Liver (tissue), 9 donors: ENCODE measurements around the gene EXOC3. TPM values are rescaled to one million over a fixed set of nuclear protein-coding genes. Genes with fewer than 3 reads are reported as not detected.

Experiments used
- DNase-seq: peaks from one replicate; pipeline ENCODE4 v3.0.0-alpha.2; 2017; ENCODE audit warnings: low spot score
- H3K27ac ChIP-seq, 2 donors: one replicate each; pipeline ENCODE4 v1.7.0; 2013; ENCODE audit warnings: inconsistent platforms in 2 of 2, low read length in 2 of 2, control low read depth in 1 of 2, low read depth in 1 of 2, mild to moderate bottlenecking in 1 of 2
- H3K27me3 ChIP-seq, 4 donors: one replicate each; pipeline versions ENCODE4 v1.6.1 to v1.7.0; 2013; ENCODE audit warnings: low read length in 3 of 4, inconsistent platforms in 1 of 4, mild to moderate bottlenecking in 1 of 4, moderate library complexity in 1 of 4; ENCODE audit not compliant: control insufficient read depth in 4 of 4, insufficient read depth in 4 of 4
- H3K36me3 ChIP-seq, 4 donors: one replicate each; pipeline versions ENCODE4 v1.6.1 to v1.7.0; 2013; ENCODE audit warnings: low read length in 3 of 4, mild to moderate bottlenecking in 3 of 4, low read depth in 1 of 4, moderate library complexity in 1 of 4; ENCODE audit not compliant: control insufficient read depth in 4 of 4, insufficient read depth in 3 of 4
- H3K4me1 ChIP-seq, 4 donors: one replicate each; pipeline versions ENCODE4 v1.6.1 to v1.7.0; 2013; ENCODE audit warnings: low read length in 3 of 4, mild to moderate bottlenecking in 3 of 4, moderate library complexity in 1 of 4; ENCODE audit not compliant: control insufficient read depth in 4 of 4, insufficient read depth in 4 of 4
- H3K4me3 ChIP-seq, 3 donors: one replicate each; pipeline versions ENCODE4 v1.6.1 to v1.7.0; 2013; ENCODE audit warnings: low read length in 3 of 3, control low read depth in 1 of 3, low read depth in 1 of 3, mild to moderate bottlenecking in 1 of 3
- H3K9ac ChIP-seq, 2 donors: one replicate each; pipeline ENCODE4 v1.7.0; 2013; ENCODE audit warnings: low read length in 2 of 2, mild to moderate bottlenecking in 2 of 2, moderate library complexity in 2 of 2, control low read depth in 1 of 2, low read depth in 1 of 2
- H3K9me3 ChIP-seq, 4 donors: one replicate each; pipeline versions ENCODE4 v1.6.1 to v1.7.0; 2013; ENCODE audit warnings: low read length in 3 of 4; ENCODE audit not compliant: control insufficient read depth in 4 of 4
- EGR1 ChIP-seq, 2 donors: IDR thresholded peaks; 2 replicates each; pipeline ENCODE4 v1.6.1; 2016 to 2018; ENCODE audit warnings: antibody characterized with exemption in 2 of 2, low read depth in 2 of 2
- FOXA1 ChIP-seq: IDR thresholded peaks from 2 replicates; pipeline ENCODE4 v1.6.1; 2016; ENCODE audit warnings: antibody characterized with exemption
- FOXA2 ChIP-seq: IDR thresholded peaks from 2 replicates; pipeline ENCODE4 v1.6.1; 2016; ENCODE audit warnings: antibody characterized with exemption
- GABPA ChIP-seq, 2 donors: IDR thresholded peaks in 1 of 2; conservative IDR thresholded peaks in 1 of 2; 2 replicates each; pipeline ENCODE4 v1.6.1; 2016; ENCODE audit warnings: antibody characterized with exemption in 2 of 2, mild to moderate bottlenecking in 1 of 2, moderate library complexity in 1 of 2
- HNF4A ChIP-seq, 2 donors: conservative IDR thresholded peaks; 2 replicates each; pipeline ENCODE4 v1.6.1; 2016; ENCODE audit warnings: antibody characterized with exemption in 2 of 2, mild to moderate bottlenecking in 2 of 2
- HNF4G ChIP-seq: IDR thresholded peaks from 2 replicates; pipeline ENCODE4 v1.6.1; 2016; ENCODE audit warnings: antibody characterized with exemption
- JUND ChIP-seq, 2 donors: IDR thresholded peaks; 2 replicates each; pipeline ENCODE4 v1.6.1; 2016; ENCODE audit warnings: antibody characterized with exemption in 2 of 2
- NR2F2 ChIP-seq: IDR thresholded peaks from 2 replicates; pipeline ENCODE4 v1.6.1; 2016; ENCODE audit warnings: antibody characterized with exemption
- RAD21 ChIP-seq, 2 donors: IDR thresholded peaks; 2 replicates each; pipeline ENCODE4 v1.6.1; 2016; ENCODE audit warnings: antibody characterized with exemption in 2 of 2, mild to moderate bottlenecking in 2 of 2
- RXRA ChIP-seq, 2 donors: IDR thresholded peaks; 2 replicates each; pipeline ENCODE4 v1.6.1; 2017 to 2018; ENCODE audit warnings: antibody characterized with exemption in 2 of 2, mild to moderate bottlenecking in 1 of 2
- SP1 ChIP-seq: IDR thresholded peaks from 2 replicates; pipeline ENCODE4 v1.6.1; 2018; ENCODE audit warnings: antibody characterized with exemption, mild to moderate bottlenecking
- TAF1 ChIP-seq: conservative IDR thresholded peaks from 2 replicates; pipeline ENCODE4 v1.6.1; 2016; ENCODE audit warnings: antibody characterized with exemption, mild to moderate bottlenecking
- YY1 ChIP-seq: IDR thresholded peaks from 2 replicates; pipeline ENCODE4 v1.6.1; 2016; ENCODE audit warnings: antibody characterized with exemption, mild to moderate bottlenecking
- ZBTB33 ChIP-seq: IDR thresholded peaks from 2 replicates; pipeline ENCODE4 v1.6.1; 2016; ENCODE audit warnings: antibody characterized with exemption
- WGBS: extraction: QIAGEN DNeasy Blood & Tissue Kit; methylation state at CpG from one replicate; pipeline ENCODE4 v1.1.7; 2013; 5-methylcytosine and 5-hydroxymethylcytosine counted together
- polyA plus RNA-seq, 2 donors: library from polyadenylated mRNA; stranded (reverse) in 1 of 2; unstranded in 1 of 2; fragments of 200-250 nt in 1 of 2; fragments of >200 nt in 1 of 2; fragmentation: Nextera tagmentation in 1 of 2; extraction: Ambion mirVana in 1 of 2; gene quantifications; one replicate each; pipeline versions ENCODE4 v1.2.1 to v1.2.3, GENCODE V29; 2013 to 2015
- total RNA-seq, 2 donors: library from RNA; depleted of rRNA; stranded (reverse); fragments of >200 nt; gene quantifications; one replicate each; pipeline ENCODE4 v1.2.3, GENCODE V29; 2014
- TF ChIP-seq, protein P1 (sequence below): IDR thresholded peaks from 2 replicates; pipeline ENCODE4 v1.6.1; 2016; ENCODE audit warnings: antibody characterized with exemption
- TF ChIP-seq, protein P2 (sequence below): fragments of 150-350 bp; IDR thresholded peaks from 2 replicates; pipeline ENCODE4 v1.5.1; 2017; ENCODE audit warnings: improper control_type of control experiment, low read depth, low read length; ENCODE audit not compliant: missing input control
- TF ChIP-seq, protein P3 (sequence below): IDR thresholded peaks from 2 replicates; pipeline ENCODE4 v1.6.1; 2016; ENCODE audit warnings: antibody characterized with exemption
- TF ChIP-seq, protein P4 (sequence below): IDR thresholded peaks from 2 replicates; pipeline ENCODE4 v1.6.1; 2016; ENCODE audit warnings: antibody characterized with exemption, mild to moderate bottlenecking
- donor health status: healthy.
- donor health status: healthy.
- donor health status: healthy.
- donor health status: healthy.
- donor health status: healthy.

The EXOC3 gene
- total and polyA plus RNA-seq, 4 donors, result 12.4 to 23.9 (median 18.5) TPM

DNA sequence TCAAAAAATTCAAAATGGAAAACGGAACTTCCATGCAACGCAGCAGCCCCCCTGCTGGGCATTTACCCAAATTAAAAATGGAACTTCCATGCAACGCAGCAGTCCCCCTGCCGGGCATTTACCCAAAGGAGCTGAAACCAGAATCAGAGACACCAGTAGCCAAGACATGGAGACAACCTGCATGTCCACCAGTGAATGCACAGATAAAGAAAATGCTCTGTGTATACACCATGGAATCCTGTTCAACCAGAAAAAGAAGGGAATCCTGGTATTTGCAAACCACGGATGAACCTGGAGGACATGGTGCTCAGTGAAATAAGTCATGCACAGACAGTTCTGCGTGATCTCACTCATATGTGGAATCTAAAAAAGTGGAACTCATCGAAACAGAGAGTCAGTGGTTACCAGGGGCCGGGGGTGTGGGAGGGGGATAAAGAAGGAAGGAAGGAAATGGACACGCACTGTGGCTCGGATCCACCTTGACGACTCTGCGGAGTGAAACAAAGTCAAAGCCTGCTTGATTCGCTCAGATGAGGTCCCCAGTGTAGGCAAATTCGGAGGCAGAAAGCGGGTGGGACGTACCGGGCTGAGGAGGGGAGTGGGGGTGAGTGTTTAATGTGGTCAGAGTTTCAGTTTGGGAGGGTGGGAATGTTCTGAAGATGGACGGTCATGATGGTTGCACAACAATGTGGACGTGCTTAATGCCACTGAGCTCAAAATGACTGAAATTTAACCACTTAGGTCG, 40.2 kb upstream of the EXOC3 start:
- no peak overlapping the region for H3K4me3 ChIP-seq
- no peak overlapping the region for H3K9ac ChIP-seq
- H3K9me3 ChIP-seq, result no peaks in the 10 kb centered on the region
- peaks cover 0 to 2% (median 0%) of the 10 kb centered on the region in 4 donors for H3K4me1 ChIP-seq
- H3K36me3 ChIP-seq, result no peaks in the 10 kb centered on the region
- 78% methylated on average over 20 of the region's 20 CpGs for WGBS
- peak; percentile 29 for DNase-seq
- no peaks in the 10 kb centered on the region for H3K27me3 ChIP-seq
- no peak for TF ChIP-seq NR2F2
- TF ChIP-seq EGR1 (IDR thresholded peaks at IDR 0.05; ENCODE audit: low read depth in 2 of 2), result no peak
- TF ChIP-seq RXRA (IDR thresholded peaks at IDR 0.05), result no peak
- TF ChIP-seq, protein P1, sequence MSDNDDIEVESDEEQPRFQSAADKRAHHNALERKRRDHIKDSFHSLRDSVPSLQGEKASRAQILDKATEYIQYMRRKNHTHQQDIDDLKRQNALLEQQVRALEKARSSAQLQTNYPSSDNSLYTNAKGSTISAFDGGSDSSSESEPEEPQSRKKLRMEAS, result no peak
- TF ChIP-seq HNF4A (conservative IDR thresholded peaks at IDR 0.05), result no peak
- TF ChIP-seq HNF4G, result no peak
- TF ChIP-seq ZBTB33, result no peak
- TF ChIP-seq SP1, result no peak
- no peak for TF ChIP-seq FOXA1
- no peak for TF ChIP-seq JUND (IDR thresholded peaks at IDR 0.05)
- TF ChIP-seq TAF1, result no peak
- TF ChIP-seq, protein P2, sequence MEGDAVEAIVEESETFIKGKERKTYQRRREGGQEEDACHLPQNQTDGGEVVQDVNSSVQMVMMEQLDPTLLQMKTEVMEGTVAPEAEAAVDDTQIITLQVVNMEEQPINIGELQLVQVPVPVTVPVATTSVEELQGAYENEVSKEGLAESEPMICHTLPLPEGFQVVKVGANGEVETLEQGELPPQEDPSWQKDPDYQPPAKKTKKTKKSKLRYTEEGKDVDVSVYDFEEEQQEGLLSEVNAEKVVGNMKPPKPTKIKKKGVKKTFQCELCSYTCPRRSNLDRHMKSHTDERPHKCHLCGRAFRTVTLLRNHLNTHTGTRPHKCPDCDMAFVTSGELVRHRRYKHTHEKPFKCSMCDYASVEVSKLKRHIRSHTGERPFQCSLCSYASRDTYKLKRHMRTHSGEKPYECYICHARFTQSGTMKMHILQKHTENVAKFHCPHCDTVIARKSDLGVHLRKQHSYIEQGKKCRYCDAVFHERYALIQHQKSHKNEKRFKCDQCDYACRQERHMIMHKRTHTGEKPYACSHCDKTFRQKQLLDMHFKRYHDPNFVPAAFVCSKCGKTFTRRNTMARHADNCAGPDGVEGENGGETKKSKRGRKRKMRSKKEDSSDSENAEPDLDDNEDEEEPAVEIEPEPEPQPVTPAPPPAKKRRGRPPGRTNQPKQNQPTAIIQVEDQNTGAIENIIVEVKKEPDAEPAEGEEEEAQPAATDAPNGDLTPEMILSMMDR, result no peak
- TF ChIP-seq, protein P3, sequence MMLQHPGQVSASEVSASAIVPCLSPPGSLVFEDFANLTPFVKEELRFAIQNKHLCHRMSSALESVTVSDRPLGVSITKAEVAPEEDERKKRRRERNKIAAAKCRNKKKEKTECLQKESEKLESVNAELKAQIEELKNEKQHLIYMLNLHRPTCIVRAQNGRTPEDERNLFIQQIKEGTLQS, result no peak
- TF ChIP-seq YY1, result no peak
- TF ChIP-seq, protein P4, sequence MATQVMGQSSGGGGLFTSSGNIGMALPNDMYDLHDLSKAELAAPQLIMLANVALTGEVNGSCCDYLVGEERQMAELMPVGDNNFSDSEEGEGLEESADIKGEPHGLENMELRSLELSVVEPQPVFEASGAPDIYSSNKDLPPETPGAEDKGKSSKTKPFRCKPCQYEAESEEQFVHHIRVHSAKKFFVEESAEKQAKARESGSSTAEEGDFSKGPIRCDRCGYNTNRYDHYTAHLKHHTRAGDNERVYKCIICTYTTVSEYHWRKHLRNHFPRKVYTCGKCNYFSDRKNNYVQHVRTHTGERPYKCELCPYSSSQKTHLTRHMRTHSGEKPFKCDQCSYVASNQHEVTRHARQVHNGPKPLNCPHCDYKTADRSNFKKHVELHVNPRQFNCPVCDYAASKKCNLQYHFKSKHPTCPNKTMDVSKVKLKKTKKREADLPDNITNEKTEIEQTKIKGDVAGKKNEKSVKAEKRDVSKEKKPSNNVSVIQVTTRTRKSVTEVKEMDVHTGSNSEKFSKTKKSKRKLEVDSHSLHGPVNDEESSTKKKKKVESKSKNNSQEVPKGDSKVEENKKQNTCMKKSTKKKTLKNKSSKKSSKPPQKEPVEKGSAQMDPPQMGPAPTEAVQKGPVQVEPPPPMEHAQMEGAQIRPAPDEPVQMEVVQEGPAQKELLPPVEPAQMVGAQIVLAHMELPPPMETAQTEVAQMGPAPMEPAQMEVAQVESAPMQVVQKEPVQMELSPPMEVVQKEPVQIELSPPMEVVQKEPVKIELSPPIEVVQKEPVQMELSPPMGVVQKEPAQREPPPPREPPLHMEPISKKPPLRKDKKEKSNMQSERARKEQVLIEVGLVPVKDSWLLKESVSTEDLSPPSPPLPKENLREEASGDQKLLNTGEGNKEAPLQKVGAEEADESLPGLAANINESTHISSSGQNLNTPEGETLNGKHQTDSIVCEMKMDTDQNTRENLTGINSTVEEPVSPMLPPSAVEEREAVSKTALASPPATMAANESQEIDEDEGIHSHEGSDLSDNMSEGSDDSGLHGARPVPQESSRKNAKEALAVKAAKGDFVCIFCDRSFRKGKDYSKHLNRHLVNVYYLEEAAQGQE, result no peak
- TF ChIP-seq RAD21 (IDR thresholded peaks at IDR 0.05), result no peak
- no peak for TF ChIP-seq FOXA2
- no peak for TF ChIP-seq GABPA (IDR thresholded peaks at IDR 0.05 in 1 of 2, conservative IDR thresholded peaks at IDR 0.05 in 1 of 2)
- no peak overlapping the region for H3K27ac ChIP-seq
